GM10847 (cell line): Measurements from ENCODE around the gene CCR2.

Experiments used
- POLR2A ChIP-seq: IDR thresholded peaks from 2 replicates; pipeline ENCODE4 v1.6.1; 2011; ENCODE audit not compliant: insufficient read length; ENCODE audit errors: extremely low read depth

The CCR2 gene

DNA sequence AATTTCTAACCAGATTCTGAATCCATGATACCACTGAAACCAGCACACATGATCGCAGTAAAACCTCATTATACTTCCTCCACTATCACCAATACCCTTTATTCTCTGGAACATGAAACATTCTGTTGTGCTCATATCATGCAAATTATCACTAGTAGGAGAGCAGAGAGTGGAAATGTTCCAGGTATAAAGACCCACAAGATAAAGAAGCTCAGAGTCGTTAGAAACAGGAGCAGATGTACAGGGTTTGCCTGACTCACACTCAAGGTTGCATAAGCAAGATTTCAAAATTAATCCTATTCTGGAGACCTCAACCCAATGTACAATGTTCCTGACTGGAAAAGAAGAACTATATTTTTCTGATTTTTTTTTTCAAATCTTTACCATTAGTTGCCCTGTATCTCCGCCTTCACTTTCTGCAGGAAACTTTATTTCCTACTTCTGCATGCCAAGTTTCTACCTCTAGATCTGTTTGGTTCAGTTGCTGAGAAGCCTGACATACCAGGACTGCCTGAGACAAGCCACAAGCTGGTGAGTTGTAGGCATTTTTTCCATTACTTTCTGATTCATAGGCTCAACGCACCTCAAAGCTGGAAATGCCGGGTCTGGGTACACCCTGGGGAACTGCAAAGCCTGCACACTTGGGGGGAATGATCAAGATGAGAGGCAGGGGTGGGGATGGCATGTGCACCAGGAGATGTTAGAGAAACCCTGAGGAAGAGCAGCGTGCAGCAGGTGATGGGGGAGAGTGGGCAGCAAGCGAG, at the start of gene CCR2:
TSS of gene CCR2 (plus strand) at position 465 of the 764 bp plus-strand sequence. CDS start 3,417 bp downstream, outside the sequence.
- no peak for TF ChIP-seq POLR2A

DNA sequence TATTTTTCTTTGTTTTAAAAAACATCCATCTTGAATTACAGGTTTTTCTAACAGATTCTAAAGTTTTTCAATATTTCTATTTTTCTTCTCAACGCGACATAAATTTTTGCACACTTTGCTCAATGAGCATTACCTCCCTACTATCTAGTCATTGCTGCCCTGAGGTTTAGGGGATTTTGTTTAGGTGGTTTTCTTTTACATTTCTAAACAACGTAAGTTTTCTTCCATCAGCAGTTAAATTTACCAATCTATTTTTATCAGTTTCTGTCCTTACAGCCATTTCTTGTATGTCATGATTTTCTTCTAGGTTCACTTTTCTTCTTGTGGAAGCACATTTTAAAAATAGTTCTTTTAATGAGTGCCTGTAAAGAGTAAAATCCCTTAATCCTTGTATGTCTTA, 49.2 kb upstream of the CCR2 start:
- TF ChIP-seq POLR2A = no peak

DNA sequence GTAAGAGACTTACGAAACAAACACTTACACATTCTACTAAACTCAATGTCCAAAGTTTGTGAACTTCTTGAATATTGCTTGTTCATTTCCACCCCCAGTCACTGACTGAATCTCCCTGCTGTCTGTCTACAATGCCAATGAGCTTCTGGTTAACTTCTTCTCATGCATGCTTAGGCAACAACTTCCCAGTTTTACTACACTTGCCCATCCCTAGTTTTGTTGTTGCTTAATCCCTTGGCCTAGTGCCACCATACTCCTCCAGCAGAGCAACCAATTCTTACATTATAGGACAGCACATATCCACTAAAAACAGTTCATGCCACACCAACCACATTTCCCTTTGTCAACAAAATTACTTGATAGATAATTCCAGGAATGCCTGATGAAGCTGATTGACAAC, 40.9 kb upstream of the CCR2 start:
- TF ChIP-seq POLR2A = no peak

DNA sequence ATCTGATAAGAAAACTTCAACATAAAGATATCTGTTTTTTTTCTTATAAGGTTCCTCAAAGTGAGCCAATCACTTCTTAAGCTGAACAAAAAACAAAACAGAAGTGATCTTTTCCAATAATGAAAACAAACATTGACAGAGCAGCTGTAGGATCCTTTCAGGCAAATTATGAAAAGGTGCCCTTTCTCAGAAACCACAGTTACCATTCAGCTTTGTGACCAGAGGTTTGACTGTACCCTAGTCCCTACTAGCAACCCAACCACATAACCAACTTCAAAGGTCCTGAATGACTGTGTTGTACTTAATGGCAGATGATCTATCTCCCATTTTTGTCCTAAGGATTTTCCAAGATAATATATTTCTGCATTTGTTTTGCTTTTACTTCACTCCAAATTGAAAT, 39.4 kb upstream of the CCR2 start:
- TF ChIP-seq POLR2A = no peak

DNA sequence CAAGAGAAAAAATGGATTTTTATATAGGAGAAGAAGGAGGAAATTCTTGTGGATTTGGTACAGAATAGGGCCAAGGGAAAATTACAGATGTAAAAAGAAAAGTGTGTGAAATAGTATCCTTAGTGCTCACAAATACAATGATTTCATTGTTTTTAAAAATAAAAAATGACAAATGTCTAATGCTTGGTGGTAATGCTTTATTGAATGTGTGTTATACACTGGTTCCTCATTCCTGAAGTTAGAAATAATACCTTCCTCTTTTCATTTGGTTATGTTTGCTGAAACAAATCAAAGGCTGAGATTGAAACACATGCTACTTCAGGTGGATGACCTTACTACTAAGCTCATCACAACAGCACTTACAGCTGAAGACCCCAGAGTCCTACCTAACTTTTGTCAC, 37.7 kb upstream of the CCR2 start:
- TF ChIP-seq POLR2A = no peak

DNA sequence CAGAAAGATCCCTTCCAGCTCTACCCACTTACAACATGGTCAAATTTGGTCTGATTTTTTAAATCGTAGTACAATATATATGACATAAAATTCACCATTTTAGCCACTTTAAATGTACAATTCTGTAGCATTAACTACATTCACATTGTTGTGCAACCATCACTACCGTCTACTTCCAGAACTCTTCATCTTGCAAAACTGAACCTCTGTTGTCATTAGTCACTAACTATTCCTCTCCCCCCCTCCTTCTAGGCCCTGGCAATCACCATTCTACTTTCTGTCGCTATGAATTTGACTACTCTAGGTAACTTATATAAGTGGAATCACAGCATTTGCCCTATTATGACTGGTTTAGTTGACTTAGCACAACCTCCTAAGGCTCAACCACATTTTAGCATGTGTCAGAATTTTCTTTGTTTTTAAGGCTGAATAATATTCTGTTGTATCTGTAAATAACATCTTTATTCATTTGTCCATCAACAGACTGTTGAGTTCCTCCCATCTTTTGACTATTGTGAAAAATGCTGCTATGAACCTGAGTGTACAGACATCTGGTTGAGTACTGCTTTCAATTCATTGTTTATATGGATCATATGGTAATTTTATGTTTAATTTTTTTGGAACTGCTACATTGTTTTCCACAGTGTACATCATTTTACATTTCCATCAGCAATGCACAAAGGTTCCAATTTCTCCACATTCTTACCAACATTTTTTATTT, 35.5 kb upstream of the CCR2 start:
- TF ChIP-seq POLR2A = no peak

DNA sequence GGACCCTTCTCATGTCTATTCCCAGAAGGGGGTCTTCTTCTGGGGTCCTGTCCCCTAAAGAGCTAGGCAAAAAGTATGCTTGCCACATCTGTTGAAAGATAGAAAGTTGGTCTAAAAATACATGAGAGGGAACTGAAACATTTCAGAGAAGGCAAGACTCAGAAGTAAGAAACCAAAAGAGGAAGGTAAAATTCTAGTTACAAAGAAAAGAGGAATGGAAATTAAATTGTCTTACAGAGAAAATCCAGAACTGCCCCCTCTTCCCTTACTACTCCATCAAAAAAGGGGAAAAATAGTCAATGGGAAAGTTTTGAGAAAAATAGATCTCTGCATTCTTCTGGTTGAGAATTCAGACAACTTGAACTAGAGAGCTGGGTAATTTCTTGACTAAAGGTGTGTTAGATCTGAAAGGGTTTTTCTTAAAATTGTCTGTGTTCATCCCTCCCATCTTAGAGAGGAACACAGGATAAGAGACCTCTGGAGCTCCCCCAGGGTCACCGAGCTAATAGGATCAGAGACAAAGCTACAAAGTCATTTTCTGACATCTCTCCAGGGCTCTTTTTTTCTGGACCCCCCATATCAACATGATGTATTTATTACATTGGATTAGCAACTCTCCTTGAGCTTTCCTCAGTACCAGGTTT, 32.3 kb upstream of the CCR2 start:
- TF ChIP-seq POLR2A = no peak

DNA sequence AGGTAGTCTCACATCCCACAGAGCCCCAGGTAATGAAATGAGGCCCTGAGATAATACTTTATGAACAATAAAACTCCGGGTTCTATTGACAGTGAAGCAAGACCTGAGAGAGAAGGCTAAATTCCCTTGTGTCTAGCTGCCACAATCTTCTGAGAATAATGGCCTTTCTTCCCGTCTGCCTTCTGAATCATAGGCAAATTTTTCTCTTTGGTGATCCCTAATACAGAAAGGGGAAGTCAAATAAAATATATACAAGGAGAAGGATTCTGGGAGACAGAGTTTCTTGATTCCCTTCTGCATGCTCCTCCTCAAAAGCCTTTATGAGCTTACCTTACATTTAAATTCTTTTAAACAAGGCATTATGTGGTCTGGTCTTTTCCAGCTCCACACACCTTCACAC, 29.9 kb upstream of the CCR2 start:
- TF ChIP-seq POLR2A = no peak

DNA sequence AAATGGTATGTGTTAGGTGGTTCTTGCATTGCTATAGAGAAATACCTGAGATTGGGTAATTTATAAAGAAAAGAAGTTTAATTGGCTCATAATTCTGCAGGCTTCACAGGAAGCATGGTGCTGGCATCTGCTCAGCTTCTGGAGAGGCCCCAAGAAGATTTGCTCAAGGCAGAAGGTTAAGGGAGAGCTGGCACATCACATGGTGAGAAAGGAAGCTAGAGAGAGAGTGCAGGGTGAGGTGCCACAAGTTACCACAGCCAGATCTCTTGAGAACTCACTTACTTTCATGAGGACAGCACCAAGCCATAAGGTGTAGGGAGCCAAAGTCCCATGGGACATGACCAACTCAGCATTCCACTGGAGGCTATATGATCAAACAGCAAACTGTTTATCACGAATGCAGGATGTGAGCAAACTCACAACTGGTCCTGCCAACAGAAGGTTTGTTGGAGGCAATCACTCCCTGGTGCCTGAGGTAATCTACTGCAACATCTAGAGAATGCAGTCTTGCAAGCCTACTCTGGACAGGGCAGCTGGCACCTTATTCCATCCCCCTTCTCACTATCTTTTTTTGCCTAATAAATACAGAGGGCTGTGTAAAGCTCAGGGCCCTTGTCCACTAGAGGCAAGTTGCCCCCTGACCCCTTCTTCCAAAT, 28.1 kb upstream of the CCR2 start:
- TF ChIP-seq POLR2A = no peak

DNA sequence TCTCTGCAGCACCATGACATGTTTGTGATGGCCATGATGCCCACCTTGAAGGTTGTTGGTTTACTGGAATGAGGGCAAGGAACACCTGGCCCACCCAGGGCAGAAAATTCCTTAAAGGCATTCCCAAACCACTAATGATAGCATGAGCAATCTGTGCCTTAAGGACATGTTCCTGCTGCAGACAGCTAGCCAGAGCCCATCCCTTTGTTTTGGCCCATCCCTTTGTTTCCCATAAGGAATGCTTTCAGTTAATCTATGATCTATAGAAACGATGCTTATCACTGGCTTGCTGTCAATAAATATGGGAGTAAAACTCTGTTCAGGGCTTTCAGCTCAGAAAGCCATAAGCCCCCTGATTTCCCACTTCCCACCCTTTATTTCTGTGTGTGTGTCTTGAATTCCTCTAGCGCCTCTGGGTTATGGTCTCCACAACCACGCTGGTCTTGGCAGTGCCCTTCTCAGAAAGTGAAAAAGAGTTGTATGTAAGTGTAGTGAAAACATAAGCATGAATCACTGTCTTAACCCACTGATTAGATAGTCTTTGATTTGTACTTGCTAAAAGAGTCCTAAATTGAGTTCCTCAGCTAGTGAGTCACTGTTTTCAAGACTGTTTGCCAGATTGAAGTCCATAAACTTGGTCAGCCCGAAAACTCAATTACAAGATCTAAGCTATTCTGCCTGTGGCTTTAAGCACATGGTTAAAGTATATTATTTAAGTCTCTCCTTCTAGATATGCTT, 19.0 kb upstream of the CCR2 start:
- TF ChIP-seq POLR2A = no peak

DNA sequence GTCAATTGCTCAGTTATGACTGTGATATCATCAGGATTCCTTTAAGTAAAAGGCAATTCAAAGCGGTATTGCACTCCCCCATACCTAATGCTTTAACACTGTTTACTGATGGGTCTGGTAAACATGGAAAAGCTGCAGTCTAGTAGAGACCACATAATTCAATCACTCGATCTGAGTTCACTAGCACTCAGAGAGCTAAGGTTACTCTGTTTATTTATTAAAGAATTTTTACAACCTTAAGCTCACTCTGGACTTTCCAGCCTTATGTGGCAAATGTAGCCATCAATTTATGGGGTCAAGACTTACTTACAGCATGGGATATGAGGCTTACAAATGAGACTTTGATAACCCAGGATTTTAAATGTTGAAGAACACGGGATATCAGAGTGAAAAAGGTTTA, 18.4 kb upstream of the CCR2 start:
- no peak for TF ChIP-seq POLR2A

DNA sequence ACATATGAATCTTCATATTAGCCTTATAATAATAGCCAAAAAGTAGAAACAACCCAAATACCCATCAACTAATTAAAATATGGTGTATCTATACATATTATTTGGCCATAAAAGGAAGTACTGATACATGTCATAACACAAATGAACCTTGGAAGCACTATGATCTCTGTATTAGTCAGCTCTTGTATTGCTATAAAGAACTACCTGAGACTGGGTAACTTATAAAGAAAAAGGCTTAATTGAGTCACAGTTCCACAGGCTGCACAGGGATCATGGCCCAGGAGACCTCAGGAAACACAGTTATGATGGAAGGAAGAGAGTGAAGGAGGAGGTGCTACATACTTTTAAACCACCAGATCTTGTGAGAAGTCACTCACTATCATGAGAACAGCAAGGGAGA, 16.0 kb upstream of the CCR2 start:
- TF ChIP-seq POLR2A = no peak

DNA sequence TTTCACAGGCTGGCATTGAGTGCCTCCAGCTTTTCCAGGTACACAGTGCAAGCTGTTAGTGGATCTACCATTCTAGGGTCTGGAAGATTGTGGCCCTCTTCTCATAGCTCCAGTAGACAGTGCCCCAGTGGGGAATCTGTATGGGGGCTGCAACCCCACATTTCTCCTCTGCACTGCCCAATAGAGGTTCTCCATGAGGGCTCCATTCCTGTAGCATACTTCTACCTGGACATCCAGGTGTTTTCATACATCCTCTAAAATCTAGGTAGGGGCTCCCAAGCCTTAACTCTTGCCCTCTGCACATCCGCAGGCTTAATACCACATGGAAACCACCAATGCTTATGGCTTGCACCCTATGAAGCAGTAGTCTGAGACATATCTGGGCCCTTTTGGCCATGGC, 15.1 kb upstream of the CCR2 start:
- TF ChIP-seq POLR2A = no peak

DNA sequence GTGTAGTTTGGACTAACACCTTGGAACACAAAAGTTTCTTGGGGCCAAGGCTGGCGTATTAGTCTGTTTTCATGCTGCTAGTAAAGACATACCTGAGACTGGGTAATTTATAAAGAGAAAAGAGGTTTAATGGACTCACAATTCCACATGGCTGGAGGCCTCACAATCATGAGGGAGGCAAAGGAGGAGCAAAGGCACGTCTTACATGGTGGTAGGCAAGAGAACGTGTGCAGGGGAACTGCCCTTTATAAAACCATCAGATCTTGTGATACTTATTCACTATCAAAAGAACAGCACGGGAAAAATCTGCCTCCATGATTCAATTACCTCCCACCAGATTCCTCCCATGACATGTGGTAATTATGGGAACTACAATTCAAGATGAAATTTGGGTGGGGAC, 9.4 kb upstream of the CCR2 start:
- no peak for TF ChIP-seq POLR2A
